Thyroid gland (tissue), 4 donors: ENCODE measurements around the gene SMAD3.

Experiments used
- POLR2A ChIP-seq, 2 donors: fragments of 450-650 bp; IDR thresholded peaks; one replicate each; pipeline ENCODE4 v1.6.1; 2017; ENCODE audit warnings: antibody characterized with exemption in 2 of 2, mild to moderate bottlenecking in 2 of 2, moderate library complexity in 1 of 2
- TF ChIP-seq, protein P1 (sequence below), 6 experiments: fragments of 200-600 bp in 3 of 6; fragments of 450-650 bp in 3 of 6; sonication (generic) in 3 of 6; IDR thresholded peaks; one replicate each; pipeline ENCODE4 v1.5.1; 2016 to 2019; ENCODE audit warnings: antibody characterized with exemption in 6 of 6, mild to moderate bottlenecking in 2 of 6, inconsistent platforms in 1 of 6, moderate library complexity in 1 of 6

DNA sequence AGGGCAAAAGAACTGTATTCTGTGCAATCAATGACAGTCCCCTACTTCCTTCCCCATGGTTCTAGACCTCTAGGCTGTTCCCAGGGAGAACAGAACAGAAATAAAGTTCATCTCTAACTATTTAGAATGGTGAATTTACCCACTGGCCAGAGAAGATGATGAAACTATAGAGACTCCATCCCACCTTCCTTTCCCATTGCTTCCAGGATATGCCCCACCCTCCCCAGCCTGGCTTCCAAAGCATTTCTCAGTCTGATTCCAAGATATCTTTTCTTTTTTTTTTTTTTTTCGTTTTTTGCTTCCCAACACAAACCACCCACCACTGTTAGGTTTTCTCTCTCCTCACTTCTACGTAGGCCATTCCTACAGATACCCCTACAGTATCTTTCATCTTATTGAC lies 25.1 kb upstream of the SMAD3 start:
- TF ChIP-seq, protein P1, sequence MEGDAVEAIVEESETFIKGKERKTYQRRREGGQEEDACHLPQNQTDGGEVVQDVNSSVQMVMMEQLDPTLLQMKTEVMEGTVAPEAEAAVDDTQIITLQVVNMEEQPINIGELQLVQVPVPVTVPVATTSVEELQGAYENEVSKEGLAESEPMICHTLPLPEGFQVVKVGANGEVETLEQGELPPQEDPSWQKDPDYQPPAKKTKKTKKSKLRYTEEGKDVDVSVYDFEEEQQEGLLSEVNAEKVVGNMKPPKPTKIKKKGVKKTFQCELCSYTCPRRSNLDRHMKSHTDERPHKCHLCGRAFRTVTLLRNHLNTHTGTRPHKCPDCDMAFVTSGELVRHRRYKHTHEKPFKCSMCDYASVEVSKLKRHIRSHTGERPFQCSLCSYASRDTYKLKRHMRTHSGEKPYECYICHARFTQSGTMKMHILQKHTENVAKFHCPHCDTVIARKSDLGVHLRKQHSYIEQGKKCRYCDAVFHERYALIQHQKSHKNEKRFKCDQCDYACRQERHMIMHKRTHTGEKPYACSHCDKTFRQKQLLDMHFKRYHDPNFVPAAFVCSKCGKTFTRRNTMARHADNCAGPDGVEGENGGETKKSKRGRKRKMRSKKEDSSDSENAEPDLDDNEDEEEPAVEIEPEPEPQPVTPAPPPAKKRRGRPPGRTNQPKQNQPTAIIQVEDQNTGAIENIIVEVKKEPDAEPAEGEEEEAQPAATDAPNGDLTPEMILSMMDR (IDR thresholded peaks at IDR 0.05): no peak
- TF ChIP-seq POLR2A (IDR thresholded peaks at IDR 0.05): no peak
